ENCODE measurements around the gene GMDS. TPM values are rescaled to one million over a fixed set of nuclear protein-coding genes. Genes with fewer than 3 reads are reported as not detected.
A peak's percentile ranks its signal among the peaks of the same experiment; 100 is the strongest.

GMDS gene
- total RNA-seq, 1 donor from 2014 or later = 19.9 TPM

- intact Hi-C loops (cut with DNase I) = no loop called here
- no peak overlapping the region for H3K4me3 ChIP-seq
- H3K27me3 ChIP-seq = no peaks in the 10 kb centered on the region
- H3K27ac ChIP-seq = no peak overlapping the region
- no peaks in the 10 kb centered on the region for H3K4me1 ChIP-seq
- H3K36me3 ChIP-seq = no peaks in the 10 kb centered on the region
- H3K9me3 ChIP-seq = no peaks in the 10 kb centered on the region
- no peak for TF ChIP-seq CTCF (IDR thresholded peaks at IDR 0.05)
- DNase-seq (ENCODE audit: low spot score in 2 of 2) = no peak
Observed at GRCh38 chr6:1965596-1966224, 279.7 kb downstream of the GMDS start.

- intact Hi-C loops (cut with DNase I) = no loop called here
- H3K27me3 ChIP-seq = no peaks in the 10 kb centered on the region
- no peak for TF ChIP-seq CTCF (IDR thresholded peaks at IDR 0.05)
- no peak overlapping the region for H3K27ac ChIP-seq
- no peaks in the 10 kb centered on the region for H3K36me3 ChIP-seq
- DNase-seq (ENCODE audit: low spot score in 2 of 2) = no peak
- no peaks in the 10 kb centered on the region for H3K4me1 ChIP-seq
- H3K9me3 ChIP-seq = no peaks in the 10 kb centered on the region
- no peak overlapping the region for H3K4me3 ChIP-seq
Observed at GRCh38 chr6:1963596-1963995, 281.8 kb downstream of the GMDS start.

GRCh38 chr6:1962201-1962600 is 283.2 kb downstream of the GMDS start:
- intact Hi-C loops (cut with DNase I) = no loop called here

GRCh38 chr6:1960486-1961142 is 284.8 kb downstream of the GMDS start:
- H3K27me3 ChIP-seq = no peaks in the 10 kb centered on the region
- DNase-seq (ENCODE audit: low spot score in 2 of 2) = no peak
- intact Hi-C loops (cut with DNase I) = no loop called here
- TF ChIP-seq CTCF (IDR thresholded peaks at IDR 0.05) = no peak
- H3K36me3 ChIP-seq = no peaks in the 10 kb centered on the region
- no peak overlapping the region for H3K27ac ChIP-seq
- no peak overlapping the region for H3K4me3 ChIP-seq
- H3K4me1 ChIP-seq = no peaks in the 10 kb centered on the region
- no peaks in the 10 kb centered on the region for H3K9me3 ChIP-seq

More at GRCh38 chr6:1962201-1962600, 283.2 kb downstream of the GMDS start:
- no peaks in the 10 kb centered on the region for H3K36me3 ChIP-seq
- no peak for DNase-seq (ENCODE audit: low spot score in 2 of 2)
- H3K27ac ChIP-seq = no peak overlapping the region
- no peaks in the 10 kb centered on the region for H3K4me1 ChIP-seq
- H3K4me3 ChIP-seq = no peak overlapping the region
- H3K27me3 ChIP-seq = no peaks in the 10 kb centered on the region
- no peaks in the 10 kb centered on the region for H3K9me3 ChIP-seq
- TF ChIP-seq CTCF (IDR thresholded peaks at IDR 0.05) = no peak

- Histone ChIP-seq H3K36me3 (no peaks in the 10 kb centered on the region), H3K27ac (peak overlapping the region in 1 of 2 donors; percentile 22), H3K4me1 (no peaks in the 10 kb centered on the region), H3K9me3 (no peaks in the 10 kb centered on the region), H3K4me3 (no peak overlapping the region), H3K27me3 (no peaks in the 10 kb centered on the region)
- no peak for DNase-seq (ENCODE audit: low spot score in 2 of 2)
- intact Hi-C loops (cut with DNase I) = no loop called here
- TF ChIP-seq CTCF (IDR thresholded peaks at IDR 0.05) = no peak
Observed at GRCh38 chr6:1958257-1958656, 287.1 kb downstream of the GMDS start.
